Lower leg skin (tissue), 4 donors: Measurements from ENCODE around the gene CYGB. TPM values are rescaled to one million over a fixed set of nuclear protein-coding genes. Genes with fewer than 3 reads are reported as not detected.
A peak's percentile ranks its signal among the peaks of the same experiment; 100 is the strongest.
"Not testable (repeated sequence)": the region's sequence is repeated elsewhere in the genome, so short reads cannot be mapped to it uniquely, and the experiment has no call there.

ENCODE experiments used
- DNase-seq, 2 donors: peaks; one replicate each; pipeline ENCODE4 v3.0.0-alpha.2; 2019; ENCODE audit warnings: low spot score in 2 of 2
- H3K4me3 ChIP-seq: fragments of 200-600 bp; sonication (generic); 2 replicates; pipeline ENCODE4 v1.5.1; 2017; ENCODE audit warnings: mild to moderate bottlenecking, low read depth; ENCODE audit not compliant: poor library complexity, severe bottlenecking
- CTCF ChIP-seq, 3 donors: fragments of 450-650 bp; IDR thresholded peaks; one replicate each; pipeline ENCODE4 v1.5.1; 2016; ENCODE audit warnings: antibody characterized with exemption in 3 of 3, mild to moderate bottlenecking in 3 of 3, moderate library complexity in 2 of 3
- POLR2A ChIP-seq, 2 donors: fragments of 450-650 bp; IDR thresholded peaks; one replicate each; pipeline ENCODE4 v1.6.1; 2016 to 2017; ENCODE audit warnings: antibody characterized with exemption in 2 of 2, mild to moderate bottlenecking in 1 of 2, moderate library complexity in 1 of 2
- WGBS, 2 donors: methylation state at CpG; one replicate each; pipeline ENCODE4 v1.1.5; 2018; 5-methylcytosine and 5-hydroxymethylcytosine counted together
- intact Hi-C: fragments of 100-400 bp; cut with DNase I; formaldehyde crosslinking; loops from one replicate; pipeline ENCODE4 v1.15.0; 2023; ENCODE audit warnings: low total_unique reads
- total RNA-seq, 4 donors: library from RNA; depleted of rRNA; stranded (reverse); fragments of >200 nt; gene quantifications; one replicate each; pipeline ENCODE4 v1.1.0, GENCODE V29; 2016

CYGB gene
- total RNA-seq, 4 donors from 2014 or later: 9.7 to 14.4 (median 10.7) TPM

GRCh38 chr17:76560877-76561221 is 23.3 kb upstream of the CYGB start:
- intact Hi-C loops: loop anchor here (5.0 kb wide), 1 partner anchor 61 kb away; no protein-coding TSS in a partner anchor
- TF ChIP-seq CTCF (IDR thresholded peaks at IDR 0.05) (no peak), POLR2A (IDR thresholded peaks at IDR 0.05) (no peak)
- DNase-seq: no peak
- WGBS, 2 donors: 53 to 54% methylated on average over 6 of the region's 6 CpGs
- H3K4me3 ChIP-seq: no peak overlapping the region

- 77 to 81% methylated on average over 10 of the region's 10 CpGs for WGBS, 2 donors
- intact Hi-C loops: loop anchor here (5.0 kb wide), 1 partner anchor 62 kb away; no protein-coding TSS in a partner anchor
- TF ChIP-seq POLR2A (IDR thresholded peaks at IDR 0.05): no peak
- TF ChIP-seq CTCF (IDR thresholded peaks at IDR 0.05): no peak
- no peak overlapping the region for H3K4me3 ChIP-seq
- DNase-seq: no peak
These were observed 22.7 kb upstream of the CYGB start for GRCh38 chr17:76560036-76560876.

GRCh38 chr17:76559460-76559859 is 22.0 kb upstream of the CYGB start:
- intact Hi-C loops, H3K4me3 ChIP-seq: not testable (repeated sequence)

GRCh38 chr17:76558198-76559095 is 20.9 kb upstream of the CYGB start:
- peak overlapping the region; percentile 78 for H3K4me3 ChIP-seq
- no peak for DNase-seq
- no peak for TF ChIP-seq CTCF (IDR thresholded peaks at IDR 0.05)
- TF ChIP-seq POLR2A (IDR thresholded peaks at IDR 0.05): no peak
- intact Hi-C loops: no loop called here
- 1% methylated on average over 14 of the region's 14 CpGs for WGBS, 2 donors

More at GRCh38 chr17:76559460-76559859, 22.0 kb upstream of the CYGB start:
- DNase-seq: not testable (repeated sequence)
- 68 to 71% methylated on average over 7 of the region's 7 CpGs for WGBS, 2 donors

GRCh38 chr17:76557368-76558197 is 20.1 kb upstream of the CYGB start:
- DNase-seq: peak; percentile 93 to 99
- peak overlapping the region; percentile 78 for H3K4me3 ChIP-seq
- TF ChIP-seq POLR2A (IDR thresholded peaks at IDR 0.05) (peak in 1 of 2 donors; percentile 1), CTCF (IDR thresholded peaks at IDR 0.05) (peak in 1 of 3 donors; percentile 49)
- intact Hi-C loops: no loop called here
- WGBS, 2 donors: 0 to 1% methylated on average over 55 of the region's 55 CpGs
